HG02642 (cell line): ENCODE results near the gene ANO5.
A peak's percentile ranks its signal among the peaks of the same experiment; 100 is the strongest.
"Not testable (repeated sequence)": the region's sequence is repeated elsewhere in the genome, so short reads cannot be mapped to it uniquely, and the experiment has no call there.

Source experiments
- ATAC-seq: cut with Tn5 transposase; IDR thresholded peaks from one replicate; pipeline ENCODE4 v1.9.1; 2021; ENCODE audit warnings: mild to moderate bottlenecking; ENCODE audit not compliant: unreplicated experiment, poor library complexity

Gene ANO5

DNA sequence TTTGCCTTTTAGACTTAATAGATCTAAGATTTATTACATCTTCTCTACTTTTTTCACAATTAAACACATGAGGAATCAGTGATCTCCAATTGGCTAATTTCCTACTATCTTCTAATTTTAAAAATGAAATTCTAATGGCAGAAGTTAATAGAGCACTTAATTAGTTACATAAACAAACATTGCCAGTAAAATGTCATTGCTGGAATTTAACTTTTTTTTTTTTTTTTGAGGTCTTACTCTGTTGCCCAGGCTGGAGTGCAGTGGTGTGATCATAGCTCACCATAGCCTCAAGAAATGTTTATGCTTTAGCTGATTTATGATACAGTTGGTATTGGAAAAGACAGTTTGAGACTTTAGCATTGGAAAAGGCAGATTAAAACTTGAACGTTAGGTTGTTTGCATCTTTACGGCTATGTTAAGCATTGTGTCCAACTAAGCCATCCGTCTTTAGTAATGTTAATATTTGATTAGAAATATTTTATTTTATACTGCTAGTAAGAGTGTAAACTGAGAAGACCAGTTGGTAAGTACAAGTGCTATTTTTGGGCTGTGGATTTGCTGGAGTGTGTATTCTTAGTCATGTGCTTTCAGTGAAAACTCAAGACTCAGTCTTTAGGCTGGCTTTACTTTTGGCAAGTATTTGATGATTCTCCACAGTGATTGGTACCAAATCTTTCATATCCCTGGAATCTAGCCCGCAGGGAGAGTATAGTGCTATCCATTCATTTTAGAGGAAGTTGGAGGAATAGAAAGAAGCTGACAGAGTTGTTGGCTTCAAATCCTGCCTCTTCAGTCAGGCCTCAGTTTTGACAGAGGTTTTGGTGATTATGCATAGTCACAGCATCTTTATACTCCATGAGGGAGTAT, 4.5 kb downstream of the ANO5 start:
- ATAC-seq: no peak

DNA sequence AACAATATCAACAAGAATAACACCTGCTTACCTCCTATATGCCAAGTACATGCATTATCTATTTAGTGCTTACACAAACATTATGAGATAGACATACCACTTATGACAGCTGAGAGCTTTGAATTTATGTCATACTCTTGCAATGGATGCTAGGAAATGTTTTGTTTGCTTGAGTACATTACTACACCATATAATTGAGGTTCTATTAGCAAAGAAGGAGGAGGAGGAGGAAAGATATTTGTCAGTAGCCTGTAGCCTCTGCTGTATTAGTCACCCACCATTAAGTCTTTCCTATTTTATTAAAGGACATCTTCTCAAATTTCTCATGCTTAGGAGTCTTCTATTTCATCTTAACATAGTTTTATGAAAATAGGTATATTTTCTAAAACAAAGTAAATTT, 6.4 kb downstream of the ANO5 start:
- ATAC-seq: no peak

DNA sequence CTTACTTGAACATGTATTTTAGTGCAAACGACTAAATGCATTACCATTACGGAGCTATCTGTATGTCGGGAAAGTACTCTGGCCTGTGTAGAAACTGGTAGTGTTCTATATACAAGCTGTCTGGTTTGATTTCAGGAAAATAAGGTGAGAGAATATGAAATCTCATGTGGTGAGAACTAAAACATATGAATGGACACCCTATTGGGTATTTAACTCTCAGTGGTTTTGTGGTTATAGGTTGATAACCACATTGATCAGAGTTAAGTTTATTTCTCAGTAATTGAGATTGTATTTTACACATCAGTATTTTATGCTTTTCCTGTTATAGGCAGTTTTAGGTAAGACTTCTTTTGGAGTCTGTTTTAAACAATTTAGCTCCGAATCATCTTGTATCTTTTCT, 10.4 kb downstream of the ANO5 start:
- ATAC-seq: no peak

- no peak for ATAC-seq
Observed at GRCh38 chr11:22207162-22207561, 14.3 kb downstream of the ANO5 start.

GRCh38 chr11:22208151-22208858, 15.4 kb downstream of the ANO5 start:
- ATAC-seq: no peak

DNA sequence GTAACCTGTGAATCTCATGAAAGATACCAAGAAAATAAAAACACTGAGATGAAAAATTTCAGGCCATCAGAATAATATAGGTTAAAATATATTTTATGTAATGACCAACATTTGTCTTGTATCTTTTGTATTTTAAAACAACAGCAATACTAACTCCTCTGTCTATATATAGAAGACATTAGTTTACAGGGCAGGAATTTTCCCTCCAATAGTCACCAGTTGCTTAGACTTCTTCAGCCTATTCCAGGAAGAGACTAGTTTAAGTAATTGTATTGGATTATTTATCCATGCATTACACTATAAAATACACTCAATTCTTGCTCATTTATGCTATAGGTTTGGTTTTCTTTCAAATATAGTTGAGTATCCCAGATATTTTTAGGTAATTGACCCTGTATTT, 24.1 kb downstream of the ANO5 start:
- no peak for ATAC-seq

DNA sequence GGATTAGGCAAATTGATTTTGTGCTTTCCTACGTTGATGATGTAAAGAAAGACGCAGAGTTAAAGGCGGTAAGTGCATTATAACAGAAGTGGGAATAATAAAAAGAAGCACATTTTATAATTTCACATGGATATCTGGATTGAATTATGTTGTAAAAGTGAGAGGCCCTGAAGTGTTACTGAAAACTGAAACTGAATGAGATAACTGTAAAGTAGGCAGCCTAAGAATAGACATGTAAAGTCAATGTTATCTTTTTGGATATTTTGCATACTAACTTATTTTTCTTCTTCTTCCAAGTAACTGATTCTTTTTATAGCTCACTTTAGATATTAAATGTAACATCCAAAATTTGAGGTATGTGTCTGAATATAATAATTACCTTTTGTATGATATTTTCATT, 28.3 kb downstream of the ANO5 start:
- no peak for ATAC-seq

DNA sequence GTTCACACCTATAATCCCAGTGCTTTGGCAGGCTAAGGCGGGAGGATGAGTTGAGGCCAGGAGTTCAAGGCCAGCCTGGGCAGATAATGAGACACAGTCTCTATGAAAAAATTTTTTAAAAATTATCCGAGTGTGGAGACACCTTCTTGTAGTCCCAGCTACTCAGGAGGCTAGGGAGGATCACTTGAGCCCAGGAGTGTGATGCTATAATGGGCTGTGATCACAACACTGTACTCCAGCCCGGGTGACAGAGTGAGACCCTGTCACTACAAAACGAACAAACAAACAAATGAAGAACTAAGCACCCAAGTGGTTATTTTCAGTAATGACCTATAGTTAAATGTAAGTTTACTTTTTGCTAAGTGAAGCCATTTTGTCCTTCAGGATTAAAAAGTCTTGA, 32.3 kb downstream of the ANO5 start:
- ATAC-seq: no peak

DNA sequence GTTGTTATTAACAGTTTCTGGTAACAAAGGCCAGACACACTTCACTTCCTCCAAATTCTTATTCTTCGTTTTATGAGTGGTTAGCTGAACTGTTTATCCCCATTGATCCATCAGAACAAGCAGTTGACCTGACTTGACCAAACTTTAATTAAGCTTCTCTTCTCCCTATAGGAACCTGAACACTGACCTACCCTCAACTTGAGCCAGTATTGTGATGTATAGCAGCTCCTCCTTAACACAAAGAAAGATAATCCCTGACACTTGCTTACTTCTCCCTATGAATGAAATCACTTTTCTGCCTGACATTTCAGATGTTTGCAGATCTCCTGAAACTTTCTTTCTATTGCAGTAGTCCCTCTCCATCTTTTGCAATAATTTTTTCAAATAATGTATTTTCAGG, 41.9 kb downstream of the ANO5 start:
- no peak for ATAC-seq

DNA sequence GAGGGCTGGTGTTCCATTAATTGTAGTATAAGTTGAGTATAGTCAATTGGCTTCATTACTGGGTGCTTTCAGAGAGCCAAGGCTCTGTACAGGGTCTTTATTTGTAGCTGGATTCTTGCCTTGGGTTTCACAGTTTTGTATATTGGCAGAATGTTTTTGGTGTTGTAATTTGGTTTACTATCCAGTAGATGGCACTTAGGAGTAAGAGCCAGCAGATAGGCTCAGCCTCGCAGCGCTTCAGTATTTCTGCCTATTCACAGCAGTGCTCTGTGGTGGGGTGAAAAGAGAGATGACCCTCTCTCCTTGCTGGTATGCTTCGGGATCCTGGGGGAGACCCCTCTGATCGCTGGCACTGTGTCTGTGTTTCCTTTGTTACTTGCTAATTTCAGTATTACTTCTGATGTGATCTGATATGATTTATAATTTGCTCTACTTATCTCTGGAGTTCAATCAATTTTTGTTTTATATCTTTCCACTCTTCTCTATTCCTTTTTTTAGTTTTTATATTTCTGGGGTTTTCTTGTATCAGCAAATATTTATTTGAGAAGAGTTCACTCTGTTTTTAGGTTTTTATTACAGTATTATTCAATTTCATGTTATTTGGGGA, 52.2 kb downstream of the ANO5 start:
- peak; percentile 90 for ATAC-seq

- ATAC-seq: no peak
Observed at GRCh38 chr11:22246992-22247391, 54.1 kb downstream of the ANO5 start.

DNA sequence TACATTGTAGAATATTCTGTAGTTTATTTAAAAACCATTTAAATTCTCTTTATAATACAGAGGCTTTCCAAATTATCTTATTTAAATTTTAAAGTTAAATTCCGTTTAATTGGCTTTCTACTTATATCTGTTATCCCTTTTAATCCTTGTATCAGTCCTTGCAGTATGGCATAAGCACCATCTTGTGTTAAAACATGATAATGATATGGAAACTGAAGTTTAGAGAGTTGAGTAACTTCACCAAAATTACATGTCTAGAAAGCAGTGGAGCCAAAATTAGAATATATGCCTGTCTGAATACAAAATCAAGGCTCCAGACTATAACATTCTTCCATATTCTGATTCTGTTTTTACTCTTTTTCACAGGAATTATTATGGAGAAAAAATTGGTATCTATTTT, 57.0 kb downstream of the ANO5 start:
- ATAC-seq: no peak

DNA sequence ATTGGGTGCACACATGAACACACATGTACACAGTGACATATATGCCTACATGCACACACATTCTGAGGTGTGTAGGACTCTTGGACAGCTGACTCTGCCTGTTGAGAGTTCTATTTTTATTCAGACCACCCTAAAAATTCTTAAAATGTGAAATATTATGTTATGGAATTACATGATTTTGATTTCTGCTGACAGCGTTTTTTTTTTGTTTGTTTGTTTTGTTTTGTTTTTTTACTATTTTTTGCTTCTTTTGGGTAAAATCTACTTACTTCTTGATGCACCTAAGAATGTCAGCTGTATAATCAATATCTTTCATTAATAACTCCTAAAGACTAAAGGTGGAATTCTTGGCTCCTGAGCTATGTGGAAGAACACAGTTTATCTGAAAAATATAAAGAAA, 64.0 kb downstream of the ANO5 start:
- no peak for ATAC-seq

DNA sequence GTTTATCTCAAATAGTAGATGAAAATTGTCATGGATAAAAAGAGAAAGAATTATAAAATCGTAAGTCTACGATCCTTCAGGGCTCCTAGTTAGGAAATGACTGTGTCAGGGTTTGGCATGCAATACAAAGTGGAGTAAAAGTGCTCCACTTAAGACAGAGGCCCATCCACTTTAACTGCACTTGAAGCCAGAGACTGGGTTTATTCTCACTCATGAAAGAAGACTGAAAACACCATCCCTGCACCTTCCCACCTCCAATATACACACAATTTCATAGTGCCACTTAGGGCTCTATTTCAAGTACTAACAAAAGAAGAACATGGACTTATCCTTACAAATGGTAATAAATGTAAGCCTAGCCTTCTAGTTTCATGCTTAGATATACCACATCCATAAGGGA, 70.7 kb downstream of the ANO5 start:
- ATAC-seq: no peak

DNA sequence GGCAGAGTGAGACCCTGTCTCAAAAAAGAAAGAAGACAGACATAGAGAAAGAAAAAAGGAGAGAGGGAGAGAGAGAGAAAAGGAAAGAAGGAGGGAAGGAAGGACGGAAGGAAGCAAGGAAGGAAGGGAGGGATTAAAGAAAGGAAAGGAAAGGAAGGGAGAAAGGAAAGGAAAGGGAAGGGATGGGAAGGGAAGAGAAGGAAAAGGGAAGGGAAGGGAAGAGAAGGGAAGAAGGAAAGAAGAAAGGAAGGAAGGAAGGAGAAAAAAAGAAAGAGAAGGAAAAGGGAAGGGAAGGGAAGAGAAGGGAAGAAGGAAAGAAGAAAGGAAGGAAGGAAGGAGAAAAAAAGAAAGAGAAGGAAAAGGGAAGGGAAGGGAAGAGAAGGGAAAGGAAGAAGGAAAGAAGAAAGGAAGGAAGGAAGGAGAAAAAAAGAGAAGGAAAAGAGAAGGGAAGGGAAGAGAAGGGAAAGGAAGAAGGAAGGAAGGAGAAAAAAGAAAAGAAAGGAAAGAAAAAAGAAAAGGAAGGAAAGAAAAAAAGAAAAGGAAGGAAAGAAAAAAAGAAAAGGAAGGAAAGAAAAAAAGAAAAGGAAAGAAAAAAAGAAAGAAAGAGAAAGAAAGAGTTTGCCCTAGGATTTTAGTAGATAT, 76.2 kb downstream of the ANO5 start:
- not testable (repeated sequence) for ATAC-seq

GRCh38 chr11:22273781-22274180, 80.9 kb downstream of the ANO5 start:
- no peak for ATAC-seq

- ATAC-seq: no peak
Observed at GRCh38 chr11:22275600-22275999, 82.7 kb downstream of the ANO5 start.

- no peak for ATAC-seq
Observed at GRCh38 chr11:22276535-22276934, 83.7 kb downstream of the ANO5 start.

DNA sequence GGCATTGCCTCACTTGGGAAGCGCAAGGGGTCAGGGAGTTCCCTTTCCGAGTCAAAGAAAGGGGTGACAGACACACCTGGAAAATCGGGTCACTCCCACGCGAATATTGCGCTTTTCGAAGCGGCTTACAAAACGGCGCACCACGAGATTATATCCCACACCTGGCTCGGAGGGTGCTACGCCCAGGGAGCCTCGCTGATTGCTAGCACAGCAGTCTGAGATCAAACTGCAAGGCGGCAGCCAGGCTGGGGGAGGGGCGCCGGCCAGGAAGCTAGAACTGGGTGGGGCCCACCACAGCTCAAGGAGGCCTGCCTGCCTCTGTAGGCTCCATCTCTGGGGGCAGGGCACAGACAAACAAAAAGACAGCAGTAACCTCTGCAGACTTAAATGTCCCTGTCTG, 92.1 kb downstream of the ANO5 start:
- not testable (repeated sequence) for ATAC-seq

GRCh38 chr11:22302368-22302767, 109.5 kb downstream of the ANO5 start:
- no peak for ATAC-seq
